Measurements from ENCODE around the gene MAD1L1.

Gene MAD1L1

GRCh38 chr7:1895664-1896515, 336.9 kb downstream of the MAD1L1 start:
- DNase-seq (ENCODE audit: low spot score), result no peak

- no peak for DNase-seq (ENCODE audit: low spot score)
Measured at GRCh38 chr7:1894906-1895663, 337.7 kb downstream of the MAD1L1 start.

DNA sequence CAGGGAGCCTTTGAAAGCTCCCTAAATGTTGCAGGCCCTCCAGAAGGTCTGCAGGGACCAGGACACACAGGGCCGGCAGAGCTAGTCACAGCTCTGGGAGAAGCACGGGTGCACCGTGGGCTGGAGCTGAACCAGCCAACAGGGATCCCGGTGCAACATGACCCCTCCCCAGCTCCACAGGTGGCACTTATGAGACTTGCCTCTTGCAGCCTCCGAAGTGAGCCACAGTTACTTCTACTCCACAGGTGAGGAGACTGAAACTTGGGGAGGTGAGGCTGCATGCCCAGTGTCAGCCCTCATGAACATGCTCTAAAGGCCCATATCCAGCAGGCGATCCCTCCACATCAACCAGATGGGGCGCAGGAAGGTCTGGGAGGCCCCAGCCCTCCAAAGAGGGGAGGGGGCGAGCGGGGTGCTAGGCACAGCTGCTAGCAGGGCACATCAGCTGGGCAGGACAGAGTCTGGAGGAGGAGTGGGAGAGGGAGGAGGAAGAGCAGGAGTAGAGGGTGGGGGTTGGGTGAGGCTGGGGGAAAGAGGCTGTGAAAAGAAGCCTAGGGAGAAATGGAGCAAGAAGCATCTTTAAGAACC, 338.3 kb downstream of the MAD1L1 start:
- no peak for DNase-seq (ENCODE audit: low spot score)

- no peak for DNase-seq (ENCODE audit: low spot score)
Measured at GRCh38 chr7:1893451-1893850, 339.3 kb downstream of the MAD1L1 start.

GRCh38 chr7:1893036-1893435, 339.7 kb downstream of the MAD1L1 start:
- no peak for DNase-seq (ENCODE audit: low spot score)

DNA sequence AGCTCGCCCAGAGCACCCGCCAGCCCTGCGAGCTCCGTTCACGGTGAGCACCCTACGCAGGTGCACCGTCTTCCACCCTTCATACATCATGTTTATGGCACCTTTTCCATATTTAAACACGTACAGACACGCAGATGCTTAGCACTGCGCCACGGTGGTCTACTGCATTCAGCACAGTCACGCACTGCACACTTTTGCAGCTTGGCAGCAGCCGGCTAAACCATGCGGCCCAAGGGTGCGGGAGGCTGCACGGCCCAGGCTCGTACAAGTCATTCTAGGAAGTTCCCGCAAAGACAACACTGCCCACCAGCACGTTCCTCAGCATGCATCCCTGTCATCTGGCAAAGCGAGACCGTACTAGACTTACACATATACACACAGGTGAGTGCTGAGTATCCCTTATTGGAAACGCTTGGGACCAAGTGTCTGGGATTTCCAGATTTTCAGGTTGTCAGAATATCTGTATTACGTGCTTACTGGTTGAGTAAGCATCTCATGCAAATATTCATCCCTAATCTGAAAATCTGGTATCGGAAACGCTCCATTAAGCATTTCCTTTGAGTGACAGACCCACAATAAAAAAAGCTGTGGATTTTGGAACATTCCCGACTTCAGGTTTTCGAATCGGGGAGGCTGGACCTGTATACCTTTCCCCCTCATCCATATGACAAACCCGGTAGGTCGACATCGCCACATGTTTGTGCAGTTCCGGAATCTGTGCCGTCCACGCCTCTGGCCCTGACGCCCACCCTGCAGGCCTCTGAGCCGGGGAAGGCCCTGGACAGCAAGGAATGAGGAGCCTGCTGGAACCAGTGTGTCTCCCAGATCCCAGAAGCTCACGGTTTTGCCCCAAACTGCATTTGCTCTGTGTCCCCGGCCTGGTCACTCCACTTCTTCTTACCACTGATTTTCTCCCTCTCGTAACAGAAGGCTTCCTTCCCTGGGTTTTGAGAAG, 340.5 kb downstream of the MAD1L1 start:
- DNase-seq (ENCODE audit: low spot score), result no peak

- DNase-seq (ENCODE audit: low spot score), result no peak
Measured at GRCh38 chr7:1890289-1891235, 342.2 kb downstream of the MAD1L1 start.

DNA sequence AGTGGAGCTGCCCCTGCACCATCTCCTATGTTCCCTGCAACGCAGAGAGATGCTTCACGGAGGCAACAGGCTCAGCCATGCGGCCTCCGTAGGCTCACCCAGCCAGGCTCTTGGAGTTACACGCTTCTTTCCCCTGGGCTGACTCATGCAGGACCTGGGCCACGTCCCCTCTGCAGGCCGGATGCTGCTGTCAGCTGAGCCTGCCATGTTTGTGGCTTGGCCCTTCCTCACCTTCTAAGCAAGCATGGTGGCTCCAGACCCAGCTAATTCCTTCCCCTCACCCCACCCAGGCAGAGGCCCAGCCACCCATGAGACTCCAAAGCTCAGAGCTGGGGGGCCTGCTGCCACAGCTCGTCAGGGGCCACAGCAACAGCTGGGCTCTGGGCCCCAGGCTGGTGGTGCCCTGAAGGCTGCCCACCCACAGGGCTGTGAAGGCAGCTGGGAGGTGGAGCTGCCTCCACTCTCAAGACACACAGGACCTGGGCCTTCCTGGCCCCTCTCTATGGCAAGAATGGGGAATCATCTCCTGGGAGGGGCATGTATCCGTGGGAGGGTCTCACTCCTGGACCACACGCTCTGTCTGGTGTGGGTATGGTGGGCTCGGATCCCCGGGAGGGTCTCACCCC, 343.1 kb downstream of the MAD1L1 start:
- no peak for DNase-seq (ENCODE audit: low spot score)

GRCh38 chr7:1889091-1889490, 343.7 kb downstream of the MAD1L1 start:
- DNase-seq (ENCODE audit: low spot score), result no peak

DNA sequence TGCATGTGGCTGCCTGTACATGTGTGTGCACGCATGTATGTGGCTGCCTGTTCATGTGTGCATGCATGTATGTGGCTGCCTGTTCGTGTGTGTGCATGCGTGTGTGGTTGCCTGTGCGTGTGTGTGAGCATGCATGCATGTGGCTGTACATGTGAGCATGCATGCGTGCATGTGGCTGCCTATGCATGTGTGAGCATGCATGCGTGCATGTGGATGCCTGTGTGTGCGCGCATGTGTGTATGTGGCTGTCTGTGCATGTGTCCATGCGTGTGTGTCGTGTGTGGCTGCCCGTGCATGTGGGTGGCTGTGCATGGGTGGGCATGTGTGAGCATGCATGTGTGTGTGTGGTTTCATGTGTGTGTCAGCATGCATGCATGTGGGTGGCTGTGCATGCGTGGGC, 344.3 kb downstream of the MAD1L1 start:
- DNase-seq (ENCODE audit: low spot score), result no peak

GRCh38 chr7:1887251-1887650, 345.5 kb downstream of the MAD1L1 start:
- DNase-seq (ENCODE audit: low spot score), result no peak

DNA sequence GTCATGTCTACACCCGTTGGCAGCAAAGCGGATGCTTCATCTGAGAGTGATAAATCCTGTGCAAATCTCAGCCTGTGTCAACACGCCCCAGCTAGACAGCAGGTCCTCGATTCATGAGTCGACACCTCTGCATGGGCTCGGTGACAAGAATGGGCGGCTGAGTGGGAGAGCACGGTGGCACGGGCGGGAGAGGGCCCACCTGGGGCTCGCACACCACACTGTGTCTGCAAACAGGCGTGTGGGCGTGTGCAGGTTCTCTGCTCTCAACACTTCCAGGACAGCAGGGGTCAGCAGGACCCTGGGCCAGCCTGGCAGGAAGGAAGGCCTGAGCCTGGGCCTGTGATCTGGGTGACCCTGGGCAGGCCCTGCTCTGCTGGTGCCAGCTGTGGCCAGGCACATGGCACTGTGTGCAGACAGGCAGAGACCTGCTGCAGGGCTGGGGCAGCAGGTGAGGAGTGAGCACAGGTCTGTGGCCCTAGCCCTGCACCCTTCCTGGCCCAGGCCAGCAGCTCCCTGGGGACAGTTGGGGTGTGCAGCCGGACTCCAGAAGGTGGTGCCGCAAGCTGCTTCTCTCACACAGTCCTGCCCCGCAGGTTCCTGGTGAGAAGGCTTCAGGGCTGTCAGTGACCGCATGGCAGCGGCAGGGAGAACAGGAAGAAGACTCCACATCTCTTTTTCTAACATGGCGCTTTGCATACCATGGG, 346.2 kb downstream of the MAD1L1 start:
- no peak for DNase-seq (ENCODE audit: low spot score)

GRCh38 chr7:1885465-1886226, 347.1 kb downstream of the MAD1L1 start:
- no peak for DNase-seq (ENCODE audit: low spot score)

- no peak for DNase-seq (ENCODE audit: low spot score)
Measured at GRCh38 chr7:1884583-1885350, 348.0 kb downstream of the MAD1L1 start.

DNA sequence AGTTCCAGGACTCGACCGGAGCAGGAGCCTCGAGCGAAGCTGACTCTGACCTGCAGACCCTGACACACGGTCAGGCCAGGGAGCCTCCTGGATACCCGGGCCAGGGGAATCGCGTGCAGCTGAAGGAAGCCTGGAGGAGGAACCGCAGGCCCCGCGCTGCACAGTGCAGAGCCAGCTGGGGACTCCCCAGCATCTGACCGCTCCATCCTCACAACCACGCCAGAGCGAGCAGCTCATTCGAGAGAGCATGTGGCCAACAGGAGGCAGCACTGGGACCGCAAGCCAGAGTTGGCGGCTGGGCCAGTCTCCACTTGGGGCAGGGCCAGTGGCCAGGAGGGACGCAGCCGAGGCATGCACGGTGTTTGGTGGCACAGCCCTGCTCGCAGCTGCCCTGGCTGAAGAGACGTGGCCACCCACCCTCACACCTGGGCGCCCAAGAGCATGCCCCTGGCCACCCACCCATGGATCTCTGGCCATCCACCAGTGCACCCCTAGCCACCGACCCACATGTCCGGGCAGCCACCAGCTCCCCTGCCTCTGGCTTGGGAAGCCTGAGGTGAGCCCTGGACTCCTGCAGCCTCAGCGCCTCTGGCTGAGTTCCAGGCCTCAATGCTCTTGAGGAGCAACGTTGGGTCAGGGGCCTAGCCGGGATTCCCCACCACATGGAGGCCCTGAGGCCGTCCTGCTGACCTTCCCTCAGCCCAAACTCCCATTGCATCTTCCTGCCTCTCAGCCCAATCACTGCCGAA, 348.7 kb downstream of the MAD1L1 start:
- no peak for DNase-seq (ENCODE audit: low spot score)

DNA sequence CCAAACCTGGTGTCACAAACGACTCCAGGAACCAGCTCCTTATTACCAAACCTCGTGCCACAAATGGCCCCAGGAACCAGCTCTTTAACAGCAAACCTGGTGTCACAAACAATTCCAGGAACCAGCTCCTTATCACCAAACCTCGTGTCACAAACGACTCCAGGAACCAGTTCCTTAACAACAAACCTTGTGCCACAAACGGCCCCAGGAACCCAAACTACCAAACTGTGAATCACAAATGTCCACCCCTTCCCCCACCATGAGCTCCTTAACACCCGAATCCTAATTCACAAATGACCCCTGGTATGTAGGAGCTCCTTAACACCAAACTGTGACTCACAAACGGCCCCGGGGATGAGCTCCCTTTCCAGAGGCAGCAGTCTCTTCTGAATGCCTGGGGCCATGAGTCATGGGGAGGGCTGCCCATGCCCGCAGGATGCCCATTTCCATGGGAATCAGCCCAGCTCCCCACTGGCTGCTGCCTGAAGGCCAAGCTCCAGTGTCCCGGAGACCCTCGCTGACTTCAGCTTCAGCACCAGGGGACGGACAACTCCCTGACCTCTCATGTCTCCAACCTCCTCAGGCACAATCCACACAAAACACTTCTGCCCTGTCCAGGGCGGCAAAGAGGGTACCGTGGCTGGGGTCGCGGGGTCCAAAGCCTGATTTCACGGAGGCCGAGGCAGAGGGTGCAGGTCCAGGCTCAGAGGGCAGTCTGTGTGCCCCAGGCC, 349.5 kb downstream of the MAD1L1 start:
- no peak for DNase-seq (ENCODE audit: low spot score)

- no peak for DNase-seq (ENCODE audit: low spot score)
Measured at GRCh38 chr7:1882451-1882850, 350.3 kb downstream of the MAD1L1 start.
